Effector CD8-positive, alpha-beta T cell (primary cell): ENCODE measurements around the gene HMGN4.
"Not testable (repeated sequence)": the region's sequence is repeated elsewhere in the genome, so short reads cannot be mapped to it uniquely, and the experiment has no call there.

Source experiments
- DNase-seq: peaks from one replicate; lab custom pipeline; 2025; lab: John Stamatoyannopoulos, UW

The HMGN4 gene

DNA sequence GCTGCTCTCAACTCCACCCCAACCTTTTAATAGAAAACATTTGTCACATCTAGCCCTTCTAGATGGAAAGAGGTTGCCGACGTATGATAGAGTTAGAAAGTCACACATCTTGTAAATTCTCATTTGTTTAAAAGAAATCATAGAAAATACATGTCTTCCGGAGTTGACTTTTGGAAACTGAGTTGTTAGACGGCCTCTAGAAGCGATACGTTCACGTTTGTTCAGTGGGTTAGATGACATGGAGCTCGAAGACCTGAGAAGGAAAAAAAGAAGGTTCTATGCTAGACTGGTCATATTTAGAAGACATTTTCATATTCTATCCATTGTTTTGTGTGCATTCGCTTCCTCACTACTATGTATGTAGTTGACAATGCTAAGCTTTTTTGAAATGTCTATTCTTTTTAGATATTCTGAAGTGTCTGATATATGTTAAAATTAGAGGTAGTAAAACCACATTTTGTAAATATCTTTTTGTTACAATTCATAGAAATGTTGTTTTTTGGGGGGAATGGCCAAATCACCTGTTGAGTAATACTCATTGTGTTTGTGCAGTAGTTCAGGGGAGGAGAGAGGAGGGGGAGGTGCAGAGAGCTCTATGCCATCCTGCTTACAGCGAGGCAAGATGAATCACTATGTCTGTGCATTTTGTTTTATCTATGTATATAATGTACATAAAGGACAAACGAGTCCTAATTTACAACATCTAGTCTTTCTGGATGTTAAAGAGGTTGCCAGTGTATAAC is 15.5 kb upstream of the HMGN4 start:
- not testable (repeated sequence) for DNase-seq

- DNase-seq: not testable (repeated sequence)
Measured at GRCh38 chr6:26524314-26524713, 13.9 kb upstream of the HMGN4 start.

GRCh38 chr6:26524722-26525370 is 13.3 kb upstream of the HMGN4 start:
- DNase-seq: no peak

DNA sequence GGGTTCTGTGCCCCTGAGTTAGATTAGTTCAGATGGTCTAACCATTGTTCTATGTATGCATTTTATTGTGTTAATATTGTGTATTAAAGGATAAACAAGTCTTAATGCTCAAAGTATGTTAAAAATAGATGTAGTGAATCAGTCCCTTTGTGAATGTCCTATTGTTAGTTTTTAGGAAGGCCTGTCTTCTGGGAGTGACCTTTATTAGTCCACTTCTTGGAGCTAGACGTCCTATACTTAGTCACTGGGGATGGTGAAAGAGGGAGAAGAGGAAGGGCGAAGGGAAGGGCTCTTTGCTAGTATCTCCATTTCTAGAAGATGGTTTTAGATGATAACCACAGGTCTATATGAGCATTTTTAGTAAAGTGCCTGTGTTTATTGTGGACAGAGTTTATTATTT is 12.3 kb upstream of the HMGN4 start:
- DNase-seq: no peak

GRCh38 chr6:26526928-26527327 is 11.2 kb upstream of the HMGN4 start:
- no peak for DNase-seq

- DNase-seq: no peak
Measured at GRCh38 chr6:26530203-26530602, 8.0 kb upstream of the HMGN4 start.

- DNase-seq: no peak
Measured at GRCh38 chr6:26531897-26532296, 6.3 kb upstream of the HMGN4 start.

GRCh38 chr6:26532699-26533531 is 5.3 kb upstream of the HMGN4 start:
- DNase-seq: peak; percentile 91

GRCh38 chr6:26533532-26533931 is 4.6 kb upstream of the HMGN4 start:
- no peak for DNase-seq

DNA sequence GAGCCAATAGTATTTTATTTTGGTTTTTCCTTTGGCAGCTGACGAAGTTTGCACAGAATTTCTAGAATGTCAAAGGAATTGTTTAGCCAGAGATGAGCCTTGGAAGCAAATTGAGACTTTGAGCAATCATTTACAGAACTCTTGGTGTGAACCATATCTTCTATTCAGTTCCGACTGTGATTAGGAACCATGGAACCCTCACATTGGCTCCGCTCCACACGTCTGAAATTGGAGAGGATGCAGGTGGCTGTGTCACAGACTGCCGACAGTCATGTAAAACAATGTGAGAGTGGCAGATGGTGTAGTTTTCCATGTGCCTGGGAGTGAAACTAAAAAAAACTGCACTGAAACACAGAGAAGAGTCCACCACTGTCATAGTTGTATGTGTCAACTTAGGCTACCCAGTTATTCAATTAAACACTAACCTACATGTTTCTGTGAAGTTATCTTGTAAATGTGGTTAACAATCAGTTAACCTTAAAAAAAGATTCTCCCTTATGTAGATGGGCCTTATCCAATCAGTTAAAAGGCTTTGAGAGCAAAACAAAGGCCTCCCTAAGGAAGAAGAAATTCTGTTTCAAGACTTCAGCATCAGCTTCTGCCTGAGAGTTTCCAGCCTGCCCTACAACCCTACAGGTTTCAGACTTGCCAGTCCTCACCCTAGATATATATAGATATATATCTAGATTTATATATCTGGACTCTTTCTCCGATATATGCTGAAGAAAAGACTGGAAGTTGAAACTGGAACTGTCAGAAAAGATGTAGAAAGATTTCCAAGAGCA is 3.3 kb upstream of the HMGN4 start:
- no peak for DNase-seq

DNA sequence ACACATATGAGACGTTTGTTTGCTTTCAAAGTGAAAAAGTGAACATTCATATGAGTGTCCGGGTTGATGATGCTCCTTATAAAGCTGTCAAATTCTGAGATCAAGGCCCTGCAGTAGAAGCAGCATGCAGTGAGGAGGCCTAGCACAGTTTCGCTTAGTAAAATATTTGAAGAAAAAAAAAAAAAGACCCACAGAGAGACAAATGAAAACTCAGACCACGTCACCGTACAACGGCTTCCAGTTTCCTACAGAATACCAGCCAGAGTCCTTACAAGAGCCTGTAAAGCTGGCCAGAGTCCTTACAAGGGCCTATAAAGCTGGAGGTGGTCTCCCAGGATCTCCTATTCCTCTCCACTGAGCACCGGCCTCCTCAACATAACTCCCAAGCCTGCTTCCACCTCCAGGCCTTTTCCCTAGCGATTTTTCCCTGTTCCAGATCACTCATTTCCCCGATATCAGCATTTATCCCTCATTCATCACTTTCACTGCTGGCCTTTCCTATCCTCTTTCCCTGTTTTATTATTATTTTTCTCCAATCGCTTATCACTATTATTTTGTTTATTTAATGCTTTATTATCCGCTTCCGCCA is 1.5 kb upstream of the HMGN4 start:
- DNase-seq: peak; percentile 10

DNA sequence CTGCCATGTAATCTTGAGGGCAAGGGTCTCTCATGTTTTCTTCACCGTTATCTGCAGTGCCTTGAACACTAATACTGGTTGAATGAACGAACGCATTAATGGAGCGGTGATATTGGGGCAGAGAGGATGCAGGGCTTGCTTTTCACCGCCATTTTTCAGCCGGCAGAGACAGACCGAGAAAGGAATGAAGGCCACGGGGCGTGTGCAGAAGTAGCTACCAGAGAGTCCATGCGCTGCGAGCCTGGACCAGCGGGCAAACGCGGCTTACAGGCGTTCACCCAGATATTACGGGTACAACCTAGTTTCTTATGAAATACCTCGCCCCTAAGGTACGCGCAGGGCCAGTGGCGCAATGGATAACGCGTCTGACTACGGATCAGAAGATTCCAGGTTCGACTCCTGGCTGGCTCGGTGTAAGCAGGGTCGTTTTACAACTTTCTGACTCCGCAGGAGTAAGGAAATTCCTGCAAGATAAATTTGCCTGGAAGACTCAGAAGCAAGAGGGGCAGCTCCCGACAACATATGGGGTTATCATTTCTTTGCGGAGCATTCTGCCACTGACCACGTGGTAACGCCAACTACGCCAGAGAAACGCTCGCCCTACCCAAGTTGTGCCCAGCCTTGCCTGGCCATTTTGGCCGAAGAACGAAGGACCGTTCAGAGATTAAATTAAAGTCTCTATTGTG is 863 bp upstream of the HMGN4 start:
- DNase-seq: peak; percentile 84

DNA sequence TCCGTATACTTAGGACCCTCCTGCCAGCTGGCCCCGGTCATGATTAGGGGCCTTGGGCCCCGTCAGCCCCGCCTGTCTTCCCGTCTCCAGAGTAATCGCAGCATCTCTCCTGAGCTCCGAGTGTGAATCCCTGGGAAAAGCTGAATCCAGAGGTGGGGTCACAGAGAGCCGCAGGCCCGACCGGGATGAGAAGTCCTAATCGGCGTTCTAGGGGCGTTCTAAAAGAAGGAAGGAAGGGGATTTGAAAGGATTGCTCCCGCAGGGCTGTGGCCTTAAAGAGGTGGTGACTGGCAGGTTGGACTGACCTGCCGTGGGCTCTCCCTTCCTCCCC is 371 bp downstream of the HMGN4 start:
- DNase-seq: no peak

GRCh38 chr6:26539071-26539615 is 977 bp downstream of the HMGN4 start:
- no peak for DNase-seq

DNA sequence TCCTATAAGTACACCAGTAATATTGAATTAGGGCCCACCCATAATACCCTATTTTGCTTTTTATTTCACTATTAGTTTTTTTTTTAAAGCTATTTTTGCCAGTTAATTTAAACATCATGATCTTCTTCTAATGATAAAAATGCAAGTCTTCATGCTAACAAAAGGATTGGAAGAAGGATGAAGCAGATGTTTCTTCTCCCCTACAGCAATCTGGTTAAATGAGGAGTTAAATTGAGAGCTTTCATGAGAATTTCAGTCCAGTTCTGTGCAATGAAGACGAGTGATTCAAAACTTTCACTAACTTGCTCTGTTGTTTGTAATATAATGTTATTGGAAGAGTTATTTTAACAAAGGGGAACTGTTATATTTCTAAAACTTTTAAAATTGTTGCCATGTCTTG is 3.4 kb downstream of the HMGN4 start:
- DNase-seq: no peak

DNA sequence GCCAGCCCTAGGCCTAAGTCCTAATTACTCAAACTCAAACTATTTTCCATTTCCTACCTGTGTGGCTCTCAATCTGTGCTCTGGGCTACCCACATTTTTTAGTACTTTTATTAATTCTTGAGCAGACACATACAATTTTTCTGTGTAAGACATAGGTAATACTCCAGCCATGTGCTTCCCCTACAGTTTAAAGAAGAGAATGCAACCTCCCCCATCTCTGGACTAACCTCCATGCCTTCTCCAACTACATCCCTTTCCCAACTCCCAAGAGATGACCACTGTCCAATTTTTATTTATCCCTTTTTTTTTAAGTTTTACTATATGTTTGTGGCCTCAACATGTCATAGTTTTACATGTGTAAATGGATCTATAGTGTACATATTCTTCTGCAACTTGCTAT is 5.8 kb downstream of the HMGN4 start:
- no peak for DNase-seq

DNA sequence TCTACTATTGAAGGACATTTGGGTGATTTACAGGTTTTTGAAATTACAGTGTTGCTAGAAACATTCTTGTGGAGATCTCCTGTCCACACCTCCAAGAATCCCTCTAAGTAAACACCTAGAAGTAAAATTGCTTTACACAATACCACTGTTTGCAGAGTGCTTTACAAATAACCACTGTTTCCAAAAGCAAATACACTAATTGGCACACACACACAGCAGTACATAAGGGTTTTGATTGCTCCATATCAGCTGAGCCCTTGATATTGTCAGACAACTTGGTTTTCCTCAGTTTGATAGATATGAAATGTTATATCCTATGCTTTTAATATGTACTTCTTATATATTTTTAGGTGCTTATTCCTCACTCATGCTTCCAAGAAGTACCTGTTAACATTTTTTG is 6.3 kb downstream of the HMGN4 start:
- no peak for DNase-seq

DNA sequence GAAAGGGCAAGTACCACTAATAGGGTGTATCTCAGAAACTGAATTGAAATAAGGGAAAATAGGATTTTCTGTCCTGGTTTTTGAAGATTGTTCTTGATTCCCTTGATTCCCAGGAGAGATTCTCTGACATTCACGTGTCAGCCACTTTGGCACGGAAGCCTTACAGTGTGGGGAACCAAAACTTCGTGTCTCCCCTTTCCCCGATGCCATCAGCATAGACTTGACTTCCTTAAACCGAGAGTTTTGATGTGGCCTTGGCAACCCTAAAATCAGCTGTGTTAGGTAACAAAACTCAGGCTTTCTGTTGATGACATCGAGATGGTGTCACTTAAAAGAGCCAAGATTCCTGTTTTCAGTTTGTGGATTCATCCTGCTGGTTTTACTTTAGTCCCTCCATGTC is 7.5 kb downstream of the HMGN4 start:
- no peak for DNase-seq

DNA sequence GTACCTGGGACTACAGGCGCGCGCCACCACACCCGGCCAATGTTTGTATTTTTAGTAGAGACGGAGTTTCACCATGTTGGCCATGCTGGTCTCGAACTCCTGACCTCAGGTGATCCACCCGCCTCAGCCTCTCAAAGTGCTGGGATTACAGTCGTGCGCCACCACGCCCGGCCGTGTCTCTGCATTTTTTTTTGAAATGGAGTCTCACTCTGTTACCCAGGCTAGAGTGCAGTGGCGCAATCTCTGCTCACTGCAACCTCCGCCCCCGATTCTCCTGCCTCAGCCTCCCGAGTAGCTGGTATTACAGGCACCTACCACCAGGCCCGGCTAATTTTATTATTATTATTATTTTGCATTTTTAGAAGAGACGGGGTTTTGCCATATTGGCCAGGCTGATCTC is 9.2 kb downstream of the HMGN4 start:
- DNase-seq: not testable (repeated sequence)

- peak; percentile 39 for DNase-seq
Measured at GRCh38 chr6:26550250-26550993, 12.3 kb downstream of the HMGN4 start.
